ENCODE data around the gene CENPL. TPM values are rescaled to one million over a fixed set of nuclear protein-coding genes. Genes with fewer than 3 reads are reported as not detected.
"Not testable (repeated sequence)": the region's sequence is repeated elsewhere in the genome, so short reads cannot be mapped to it uniquely, and the experiment has no call there.

Gene CENPL
- total RNA-seq, 1 donor from 2014 or later = 4.3 TPM

DNA sequence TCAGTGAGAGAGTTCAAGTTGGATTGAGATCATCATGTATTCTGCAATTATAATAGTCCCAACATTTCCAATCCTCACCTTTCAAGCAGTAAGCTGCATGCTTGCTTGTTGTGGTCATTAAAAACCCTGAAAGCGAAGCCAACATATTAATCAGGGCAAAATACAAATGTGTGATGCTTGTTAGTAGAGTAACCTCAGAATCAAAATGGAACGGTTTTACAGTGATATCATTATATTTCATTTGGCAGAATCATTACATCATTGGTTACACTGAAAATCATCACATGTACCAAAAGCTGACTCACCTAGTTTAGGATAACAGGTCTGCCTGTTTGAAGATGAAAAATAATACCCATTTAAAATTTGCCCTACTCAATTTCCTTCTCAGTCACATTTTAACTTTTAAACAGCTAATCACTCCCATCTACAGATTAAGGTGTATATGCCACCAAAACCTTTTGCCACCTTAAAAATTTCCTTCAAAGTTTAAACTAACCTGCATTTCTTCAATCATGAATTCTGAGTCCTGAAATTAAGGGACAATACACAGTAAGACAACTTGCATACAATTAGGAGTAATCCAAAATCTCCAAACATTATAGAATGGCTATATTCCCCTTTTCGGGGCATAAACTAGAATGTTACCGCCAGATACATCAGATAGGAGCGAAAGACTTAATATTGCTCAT is 39.6 kb upstream of the CENPL start:
- ATAC-seq (no peak), DNase-seq (no peak)
- TF ChIP-seq, protein P1, sequence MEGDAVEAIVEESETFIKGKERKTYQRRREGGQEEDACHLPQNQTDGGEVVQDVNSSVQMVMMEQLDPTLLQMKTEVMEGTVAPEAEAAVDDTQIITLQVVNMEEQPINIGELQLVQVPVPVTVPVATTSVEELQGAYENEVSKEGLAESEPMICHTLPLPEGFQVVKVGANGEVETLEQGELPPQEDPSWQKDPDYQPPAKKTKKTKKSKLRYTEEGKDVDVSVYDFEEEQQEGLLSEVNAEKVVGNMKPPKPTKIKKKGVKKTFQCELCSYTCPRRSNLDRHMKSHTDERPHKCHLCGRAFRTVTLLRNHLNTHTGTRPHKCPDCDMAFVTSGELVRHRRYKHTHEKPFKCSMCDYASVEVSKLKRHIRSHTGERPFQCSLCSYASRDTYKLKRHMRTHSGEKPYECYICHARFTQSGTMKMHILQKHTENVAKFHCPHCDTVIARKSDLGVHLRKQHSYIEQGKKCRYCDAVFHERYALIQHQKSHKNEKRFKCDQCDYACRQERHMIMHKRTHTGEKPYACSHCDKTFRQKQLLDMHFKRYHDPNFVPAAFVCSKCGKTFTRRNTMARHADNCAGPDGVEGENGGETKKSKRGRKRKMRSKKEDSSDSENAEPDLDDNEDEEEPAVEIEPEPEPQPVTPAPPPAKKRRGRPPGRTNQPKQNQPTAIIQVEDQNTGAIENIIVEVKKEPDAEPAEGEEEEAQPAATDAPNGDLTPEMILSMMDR (IDR thresholded peaks at IDR 0.05) = no peak
- Histone ChIP-seq H3K36me3 (peaks cover 58% of the 10 kb centered on the region), H3K9me3 (no peaks in the 10 kb centered on the region), H3K27ac (no peak overlapping the region), H3K4me3 (peak overlapping the region; percentile 92), H3K27me3 (no peaks in the 10 kb centered on the region), H3K4me1 (peaks cover 30% of the 10 kb centered on the region)
- intact Hi-C loops (cut with DNase I) = no loop called here

DNA sequence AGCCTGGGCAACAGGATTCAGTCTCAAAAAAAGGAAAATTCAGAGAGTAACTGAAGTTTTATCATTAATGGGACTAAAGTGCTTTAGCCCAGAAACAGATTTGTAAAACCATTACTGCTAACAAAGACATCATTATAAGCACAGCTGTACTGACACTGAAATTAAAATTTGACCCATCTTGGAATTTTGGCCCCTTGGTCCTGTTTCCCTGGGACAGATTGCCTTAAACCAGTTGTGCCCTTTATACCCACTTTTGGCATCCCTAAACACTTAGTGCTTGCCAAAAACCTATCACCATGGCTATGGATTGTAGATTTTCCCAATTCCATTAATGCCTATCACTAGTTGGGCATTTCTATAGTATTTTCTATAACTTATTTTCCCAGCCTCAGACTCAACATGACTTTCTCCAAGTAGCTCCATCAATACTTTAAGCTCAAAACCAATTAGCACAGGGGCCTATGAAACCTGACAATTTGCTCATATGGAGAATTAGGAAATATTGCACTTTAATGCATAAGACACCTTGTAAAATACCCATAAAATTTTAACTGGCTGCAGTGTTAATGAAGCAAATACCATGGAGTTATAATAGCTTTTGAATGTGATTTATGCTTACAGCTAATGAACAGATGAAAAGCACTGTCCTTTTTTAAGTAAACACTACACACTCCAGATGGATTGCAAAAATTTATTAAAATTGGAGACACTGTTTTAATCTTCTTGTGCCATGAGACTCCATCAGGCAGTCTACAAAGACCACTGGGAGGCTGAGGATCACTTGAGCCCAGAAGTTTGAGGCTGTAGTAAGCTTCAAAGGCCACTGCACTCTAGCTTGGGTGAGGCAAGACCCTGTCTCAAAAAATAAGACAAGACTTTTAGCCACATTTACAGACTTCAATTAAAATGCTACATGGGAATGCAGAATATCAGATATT is 38.8 kb upstream of the CENPL start:
- intact Hi-C loops (cut with DNase I) = no loop called here
- no peaks in the 10 kb centered on the region for H3K27me3 ChIP-seq
- no peak overlapping the region for H3K27ac ChIP-seq
- no peaks in the 10 kb centered on the region for H3K9me3 ChIP-seq
- DNase-seq (no peak), ATAC-seq (no peak)
- no peak overlapping the region for H3K4me3 ChIP-seq
- peaks cover 66% of the 10 kb centered on the region for H3K36me3 ChIP-seq
- peaks cover 27% of the 10 kb centered on the region for H3K4me1 ChIP-seq
- TF ChIP-seq, protein P1 (IDR thresholded peaks at IDR 0.05) = no peak

DNA sequence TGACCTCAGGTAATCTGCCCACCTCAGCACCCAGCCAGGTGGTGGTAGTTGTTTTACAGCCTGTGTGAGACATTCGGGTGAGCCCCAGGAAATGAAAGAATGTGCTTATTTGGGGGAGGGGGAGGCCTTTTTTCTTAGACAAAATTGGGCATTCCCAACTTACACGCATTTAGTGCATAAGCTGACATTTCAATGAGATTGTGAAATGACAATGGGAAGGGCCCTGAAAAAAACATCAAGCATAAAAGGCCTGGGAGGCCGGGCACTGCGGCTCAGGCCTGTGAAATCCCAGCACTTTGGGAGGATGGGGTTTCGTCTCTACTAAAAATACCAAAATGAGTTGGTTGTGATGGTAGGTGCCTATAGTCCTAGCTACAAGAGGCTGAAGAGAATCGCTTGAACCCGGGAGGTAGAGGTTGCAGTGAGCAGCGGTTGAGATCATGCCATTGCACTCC is 38.1 kb upstream of the CENPL start:
- H3K27me3 ChIP-seq = no peaks in the 10 kb centered on the region
- intact Hi-C loops (cut with DNase I) = no loop called here
- H3K9me3 ChIP-seq = no peaks in the 10 kb centered on the region
- H3K27ac ChIP-seq = no peak overlapping the region
- ATAC-seq (no peak), DNase-seq (no peak)
- peaks cover 73% of the 10 kb centered on the region for H3K36me3 ChIP-seq
- H3K4me1 ChIP-seq = peaks cover 27% of the 10 kb centered on the region
- TF ChIP-seq, protein P1 (IDR thresholded peaks at IDR 0.05) = no peak
- no peak overlapping the region for H3K4me3 ChIP-seq

DNA sequence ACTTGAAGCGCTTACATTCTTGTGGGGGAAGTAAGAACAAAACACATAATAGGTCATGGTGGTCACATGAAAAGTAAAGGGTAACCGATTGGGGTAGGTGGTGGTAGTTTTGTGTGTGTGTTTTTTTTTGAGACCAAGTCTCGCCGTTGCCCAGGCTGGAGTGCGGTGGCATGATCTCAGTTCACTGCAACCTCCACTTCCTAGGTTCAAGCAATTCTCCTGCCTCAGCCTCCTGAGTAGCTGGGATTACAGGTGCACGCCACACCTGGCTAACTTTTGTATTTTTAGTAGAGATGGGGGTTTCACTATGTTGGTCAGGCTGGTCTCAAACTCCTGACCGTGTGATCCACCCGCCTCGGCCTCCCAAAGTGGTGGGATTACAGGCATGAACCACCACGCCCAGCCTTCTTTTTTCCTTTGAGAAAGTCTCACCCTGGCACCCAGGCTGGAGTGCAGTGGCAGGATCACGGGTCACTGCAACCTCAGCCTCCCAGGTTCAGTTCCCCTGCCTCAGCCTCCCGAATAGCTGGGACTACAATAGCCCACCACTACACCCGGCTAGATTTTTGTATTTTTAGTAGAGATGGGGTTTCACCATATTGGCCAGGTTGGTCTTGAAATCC is 37.6 kb upstream of the CENPL start:
- H3K4me3 ChIP-seq; intact Hi-C loops (cut with DNase I); H3K9me3 ChIP-seq; DNase-seq; H3K27ac ChIP-seq; ATAC-seq; H3K27me3 ChIP-seq: not testable (repeated sequence)
- Histone ChIP-seq H3K36me3 (peaks cover 79% of the 10 kb centered on the region), H3K4me1 (peaks cover 27% of the 10 kb centered on the region)

DNA sequence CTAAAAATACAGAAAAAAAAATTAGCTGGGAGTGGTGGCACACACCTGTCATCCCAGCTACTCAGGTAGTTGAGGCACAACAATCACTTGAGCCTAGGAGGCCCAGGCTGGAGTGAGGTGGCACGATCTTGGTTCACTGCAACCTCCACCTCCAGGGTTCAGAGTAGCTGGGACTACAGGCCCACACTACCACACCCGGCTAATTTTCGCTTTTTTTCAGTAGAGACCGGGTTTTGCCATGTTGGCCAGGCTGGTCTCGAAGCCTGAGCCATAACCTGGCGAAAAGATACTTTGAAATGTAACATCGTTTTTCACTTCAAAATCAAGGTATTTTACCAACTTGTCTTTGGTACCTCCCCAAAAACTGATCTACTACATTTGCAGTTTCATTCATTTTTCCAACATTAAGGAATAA is 37.1 kb upstream of the CENPL start:
- H3K36me3 ChIP-seq = peaks cover 83% of the 10 kb centered on the region

More for the DNA sequence above, 37.1 kb upstream of the CENPL start:
- intact Hi-C loops (cut with DNase I) = no loop called here
- H3K4me1 ChIP-seq = peaks cover 22% of the 10 kb centered on the region
- no peak overlapping the region for H3K27ac ChIP-seq
- H3K27me3 ChIP-seq = no peaks in the 10 kb centered on the region
- TF ChIP-seq, protein P1 (IDR thresholded peaks at IDR 0.05) = no peak
- ATAC-seq (no peak), DNase-seq (no peak)
- H3K9me3 ChIP-seq = no peaks in the 10 kb centered on the region
- no peak overlapping the region for H3K4me3 ChIP-seq
